Sciatic nerve (tissue), 2 donors: ENCODE measurements around the gene MAD2L1. TPM values are rescaled to one million over a fixed set of nuclear protein-coding genes. Genes with fewer than 3 reads are reported as not detected.

Experiments used
- ATAC-seq: fragments of 200-7000 bp; cut with Tn5 transposase; one replicate; pipeline ENCODE4 v1.9.1; 2020; ENCODE audit warnings: mild to moderate bottlenecking, moderate library complexity
- DNase-seq: peaks from one replicate; pipeline ENCODE4 v3.0.0-alpha.2; 2020; ENCODE audit warnings: low spot score
- intact Hi-C: fragments of 100-400 bp; cut with DNase I; formaldehyde crosslinking; loops from one replicate; pipeline ENCODE4 v1.14.2; 2022
- total RNA-seq: library from RNA; stranded (reverse); fragmentation: NEBNext Ultra II Directional; extraction: Animal tissue kit (Norgen Biotek cat#: 25700); gene quantifications from one replicate; pipeline ENCODE4 v1.2.1, GENCODE V29; 2021
- donor health status: DM: no; HTN: no; CAD: no.
- donor health status: DM: no; HTN: no; CAD: no.

The MAD2L1 gene
- total RNA-seq, 1 donor from 2014 or later: 1.5 TPM

DNA sequence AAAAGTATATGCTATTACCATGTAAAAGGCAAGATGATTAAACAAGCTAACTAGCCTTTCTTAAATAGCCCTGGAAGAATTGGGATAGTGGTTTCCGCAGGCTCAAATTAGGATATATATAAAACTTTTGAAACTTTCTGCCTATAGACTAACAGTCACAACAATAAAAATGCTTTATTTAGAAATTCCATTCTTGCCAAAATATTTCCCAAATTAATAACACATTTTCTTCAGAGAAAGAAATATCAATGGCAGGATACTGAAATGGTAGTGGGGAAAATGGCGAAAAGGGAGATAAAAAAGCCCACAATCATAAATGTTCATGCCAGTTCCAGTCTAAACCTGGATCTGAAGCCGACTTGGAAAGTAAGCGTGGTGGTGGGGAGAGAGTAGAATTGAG, 56.0 kb downstream of the MAD2L1 start:
- ATAC-seq (no peak), DNase-seq (no peak)
- intact Hi-C loops: no loop called here

- intact Hi-C loops: no loop called here
- ATAC-seq (no peak), DNase-seq (no peak)
Observed at GRCh38 chr4:120009731-120010130, 56.9 kb downstream of the MAD2L1 start.

GRCh38 chr4:120008957-120009356, 57.7 kb downstream of the MAD2L1 start:
- intact Hi-C loops: no loop called here
- DNase-seq (no peak), ATAC-seq (no peak)

GRCh38 chr4:120007896-120008436, 58.7 kb downstream of the MAD2L1 start:
- no peak for DNase-seq
- intact Hi-C loops: no loop called here
- ATAC-seq: no peak

- intact Hi-C loops: no loop called here
- ATAC-seq (no peak), DNase-seq (no peak)
Observed at GRCh38 chr4:120007191-120007871, 59.3 kb downstream of the MAD2L1 start.
